Subcutaneous abdominal adipose tissue (tissue), 5 donors: ENCODE data around the gene NOL3.

ENCODE experiments used
- H3K27ac ChIP-seq: one replicate; pipeline ENCODE4 v1.7.0; 2013; ENCODE audit warnings: low read depth, mild to moderate bottlenecking, inconsistent platforms, low read length, moderate library complexity
- H3K27me3 ChIP-seq, 5 donors: one replicate each; pipeline ENCODE4 v1.7.0; 2013; ENCODE audit warnings: low read length in 5 of 5, inconsistent platforms in 1 of 5; ENCODE audit not compliant: control insufficient read depth in 5 of 5, insufficient read depth in 4 of 5
- H3K36me3 ChIP-seq, 5 donors: one replicate each; pipeline ENCODE4 v1.7.0; 2013; ENCODE audit warnings: low read length in 5 of 5; ENCODE audit not compliant: control insufficient read depth in 5 of 5, insufficient read depth in 5 of 5
- H3K4me1 ChIP-seq, 5 donors: one replicate each; pipeline ENCODE4 v1.7.0; 2013; ENCODE audit warnings: low read length in 5 of 5, mild to moderate bottlenecking in 3 of 5, moderate library complexity in 1 of 5; ENCODE audit not compliant: control insufficient read depth in 5 of 5, insufficient read depth in 5 of 5
- H3K4me3 ChIP-seq, 5 donors: one replicate each; pipeline ENCODE4 v1.7.0; 2013; ENCODE audit warnings: low read length in 5 of 5, low read depth in 1 of 5
- H3K9ac ChIP-seq, 5 donors: one replicate each; pipeline ENCODE4 v1.7.0; 2013; ENCODE audit warnings: low read length in 5 of 5, mild to moderate bottlenecking in 4 of 5, moderate library complexity in 3 of 5
- H3K9me3 ChIP-seq, 5 donors: one replicate each; pipeline ENCODE4 v1.7.0; 2013; ENCODE audit warnings: low read length in 5 of 5; ENCODE audit not compliant: control insufficient read depth in 5 of 5
- donor health status: healthy.
- donor health status: healthy.
- donor health status: healthy.
- donor health status: healthy.
- donor health status: healthy.

The NOL3 gene

DNA sequence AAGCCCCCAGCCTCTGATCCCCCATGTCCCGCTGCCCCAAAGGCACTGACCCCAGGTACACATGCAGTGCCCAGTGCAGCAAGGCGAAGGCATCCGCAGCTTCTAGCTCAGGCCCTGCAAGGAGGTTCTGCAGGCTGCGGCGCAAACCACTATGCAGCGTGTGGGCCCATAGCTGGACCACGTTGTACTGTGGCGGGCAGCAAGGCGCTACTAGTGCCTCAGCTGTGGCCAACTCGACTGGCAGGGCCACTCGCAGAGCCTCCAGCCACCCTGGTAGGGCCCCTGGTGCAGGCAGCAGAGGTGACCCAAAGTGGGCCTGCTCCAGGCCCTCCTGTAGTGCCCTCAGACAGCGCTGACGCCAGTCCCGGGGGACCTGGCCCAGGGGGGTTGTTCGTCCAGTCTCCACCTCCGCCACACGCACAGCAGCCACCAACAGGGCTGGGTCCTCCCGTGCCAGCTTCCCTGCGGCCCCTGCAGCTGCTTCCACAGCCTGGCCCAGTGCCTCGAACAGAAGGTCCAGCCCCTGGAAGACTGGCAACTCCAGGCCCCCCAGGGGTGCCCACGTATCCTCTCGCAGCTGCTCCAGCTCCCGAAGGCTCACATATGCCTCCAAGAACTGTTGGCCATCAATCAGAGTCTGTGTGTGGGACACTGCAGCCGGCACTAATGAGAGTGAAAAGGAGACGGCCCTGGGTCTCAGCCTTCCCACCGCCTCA lies 17.0 kb downstream of the NOL3 start:
- no peak overlapping the region for H3K4me3 ChIP-seq
- H3K4me1 ChIP-seq: peaks cover 5 to 55% (median 33%) of the 10 kb centered on the region in 5 donors
- no peaks in the 10 kb centered on the region for H3K27me3 ChIP-seq
- H3K9ac ChIP-seq: no peak overlapping the region
- H3K9me3 ChIP-seq: no peaks in the 10 kb centered on the region
- peaks cover 0 to 3% (median 0%) of the 10 kb centered on the region in 5 donors for H3K36me3 ChIP-seq
- H3K27ac ChIP-seq: no peak overlapping the region

DNA sequence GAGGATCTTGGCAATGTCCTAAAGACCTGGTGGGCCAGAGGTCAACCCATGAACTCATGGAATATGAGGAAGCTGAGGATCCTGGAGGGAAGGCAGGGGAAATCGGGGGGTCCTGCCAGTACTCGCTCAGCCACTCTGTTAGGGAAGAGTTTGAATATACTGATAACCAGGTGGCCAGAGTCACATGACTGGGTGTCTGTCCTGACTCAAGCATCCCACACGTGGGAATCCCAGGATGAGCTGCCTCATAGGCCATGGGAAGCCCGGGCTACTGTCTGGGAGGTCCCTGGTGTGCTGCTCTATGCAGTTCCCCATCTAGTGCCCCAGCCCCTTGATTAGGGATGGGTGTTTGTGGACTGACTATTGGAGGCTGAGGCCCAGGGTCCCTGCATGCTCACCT lies 18.0 kb downstream of the NOL3 start:
- peaks cover 13 to 60% (median 37%) of the 10 kb centered on the region in 5 donors for H3K4me1 ChIP-seq
- H3K27me3 ChIP-seq: no peaks in the 10 kb centered on the region
- H3K9me3 ChIP-seq: no peaks in the 10 kb centered on the region

DNA sequence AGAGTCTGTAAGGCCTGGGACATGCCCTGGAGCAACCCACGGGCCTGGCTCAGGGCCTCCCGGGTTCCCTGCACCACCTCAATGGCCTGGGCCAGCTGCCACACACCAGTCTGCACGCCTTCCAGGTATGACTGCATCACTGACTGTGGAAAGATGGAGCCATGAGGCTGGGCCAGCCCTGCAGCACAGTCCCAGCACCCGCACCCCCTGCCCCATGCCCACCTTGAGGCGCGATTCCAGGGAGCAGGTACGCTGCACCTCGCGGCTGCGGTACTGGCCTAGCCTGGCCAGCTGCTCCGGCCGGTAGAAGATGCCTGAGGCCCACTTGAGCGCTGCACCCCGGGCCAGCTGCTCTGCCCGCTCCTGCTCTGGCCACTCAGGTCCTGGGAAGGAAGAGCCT lies 18.5 kb downstream of the NOL3 start:
- H3K4me3 ChIP-seq: no peak overlapping the region
- H3K9me3 ChIP-seq: no peaks in the 10 kb centered on the region
- H3K27ac ChIP-seq: no peak overlapping the region
- no peaks in the 10 kb centered on the region for H3K27me3 ChIP-seq
- H3K9ac ChIP-seq: no peak overlapping the region
- peaks cover 0 to 7% (median 4%) of the 10 kb centered on the region in 5 donors for H3K36me3 ChIP-seq
- peaks cover 15 to 63% (median 41%) of the 10 kb centered on the region in 5 donors for H3K4me1 ChIP-seq

More for the DNA sequence above, 18.0 kb downstream of the NOL3 start:
- no peak overlapping the region for H3K27ac ChIP-seq
- no peak overlapping the region for H3K4me3 ChIP-seq
- H3K36me3 ChIP-seq: peaks cover 0 to 3% (median 0%) of the 10 kb centered on the region in 5 donors
- no peak overlapping the region for H3K9ac ChIP-seq

DNA sequence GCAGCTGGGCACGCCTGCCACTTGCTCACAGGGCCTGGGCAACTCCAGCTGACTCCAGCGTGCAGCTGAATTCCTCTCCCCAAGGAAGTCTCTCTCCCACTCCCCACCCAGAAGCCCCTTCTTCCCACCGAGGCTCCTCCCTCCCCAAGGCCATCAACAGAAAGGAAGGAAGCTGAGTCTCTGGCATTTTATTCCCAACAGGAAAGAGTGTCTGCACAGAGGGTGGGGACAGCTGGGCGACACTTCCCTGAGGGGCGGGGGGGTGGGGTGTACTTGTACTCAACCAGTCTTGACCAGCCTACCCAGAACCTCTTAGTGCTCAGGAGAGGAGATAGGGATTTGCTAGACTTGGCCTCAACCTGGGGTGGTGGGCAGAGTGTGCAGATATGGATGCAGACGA lies 19.7 kb downstream of the NOL3 start, which contains the start of gene EXOC3L1:
TSS of gene EXOC3L1 (minus strand) at position 96 of the 400 bp plus-strand sequence. CDS start 460 bp downstream, outside the sequence.
- Histone ChIP-seq H3K4me3 (peak within 1 kb of the TSS in 4 of 5 donors; percentile 32 to 56 (median 42)), H3K27ac (no peak within 1 kb of the TSS), H3K27me3 (no peaks in the 10 kb centered on the region), H3K4me1 (peaks cover 18 to 60% (median 34%) of the 10 kb centered on the region in 5 donors), H3K9me3 (no peaks in the 10 kb centered on the region), H3K9ac (peak within 1 kb of the TSS in 1 of 5 donors; percentile 33), H3K36me3 (peaks cover 0 to 20% (median 16%) of the 10 kb centered on the region in 5 donors)

DNA sequence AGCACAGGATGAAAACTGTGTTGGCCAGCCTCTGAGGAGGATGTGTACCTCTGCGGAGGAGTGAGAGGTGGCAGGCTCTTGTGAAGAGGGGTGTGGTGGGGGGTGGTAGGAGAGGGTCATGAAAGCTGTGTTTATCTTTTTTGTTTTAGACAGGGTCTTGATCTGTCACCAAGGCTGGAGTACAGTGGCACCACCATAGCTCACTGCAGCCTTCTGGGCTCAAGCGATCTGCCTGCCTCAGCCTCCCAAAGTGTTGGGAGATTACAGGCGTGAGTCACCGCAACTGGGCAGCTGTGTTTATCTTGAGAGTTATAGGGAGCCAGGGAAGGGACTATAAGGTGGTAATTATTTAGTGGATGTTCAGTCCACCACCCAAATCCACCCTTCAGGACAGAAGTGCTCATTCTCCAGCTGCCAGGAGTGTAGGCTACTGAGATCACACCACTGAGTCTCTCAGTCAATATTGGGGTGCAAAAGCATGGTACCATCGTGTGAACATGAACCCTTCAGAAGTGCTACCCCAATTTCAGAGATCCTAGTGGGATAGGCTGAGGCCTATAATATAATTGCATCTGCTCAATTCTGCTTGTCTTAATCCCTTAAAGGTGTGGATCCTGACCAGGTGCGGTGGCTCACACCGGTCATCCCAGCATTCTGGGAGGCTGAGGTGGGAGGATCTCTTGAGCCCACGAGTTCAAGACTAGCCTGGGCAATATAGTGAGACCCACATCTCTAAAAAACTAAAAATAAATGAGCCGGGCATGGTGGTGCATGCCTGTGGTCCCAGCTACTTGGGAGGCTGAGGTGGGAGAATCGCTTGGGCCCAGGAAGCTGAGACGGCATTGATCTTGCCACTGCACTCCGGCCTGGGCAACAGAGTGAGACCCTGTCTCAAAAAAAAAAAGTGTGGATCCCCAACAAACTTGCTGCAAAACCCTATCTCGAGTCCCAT lies 20.4 kb downstream of the NOL3 start:
- H3K9ac ChIP-seq: no peak overlapping the region
- H3K4me1 ChIP-seq: peaks cover 18 to 53% (median 27%) of the 10 kb centered on the region in 5 donors

DNA sequence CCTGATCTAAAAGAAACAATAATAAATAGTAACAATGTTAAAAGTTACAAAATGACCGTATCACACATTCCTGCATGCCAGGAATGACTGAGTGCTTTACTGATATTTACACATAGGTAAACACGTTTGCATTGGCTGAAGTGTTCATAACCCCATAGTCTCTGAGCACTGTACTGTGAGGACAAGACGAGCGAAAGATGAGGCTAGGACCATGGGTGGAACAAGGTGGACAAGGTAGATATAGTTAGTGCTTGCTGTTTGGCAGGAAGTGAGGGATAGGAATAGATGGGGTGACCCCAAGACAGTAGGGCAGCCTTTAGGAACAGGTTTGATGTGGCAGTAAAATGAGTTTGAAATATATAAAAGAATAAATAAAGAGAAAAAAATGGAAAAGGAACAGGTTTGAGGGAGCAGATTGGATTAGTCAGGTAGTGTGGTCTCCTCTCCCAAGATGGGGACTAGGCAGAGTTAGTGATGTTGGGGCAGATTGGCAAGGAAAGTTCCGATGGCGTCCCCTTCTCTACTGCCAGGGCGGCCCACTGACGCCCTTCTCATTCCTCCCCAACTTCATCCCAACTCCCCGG lies 21.2 kb downstream of the NOL3 start:
- no peak overlapping the region for H3K9ac ChIP-seq
- no peaks in the 10 kb centered on the region for H3K27me3 ChIP-seq
- H3K9me3 ChIP-seq: no peaks in the 10 kb centered on the region
- peaks cover 18 to 50% (median 26%) of the 10 kb centered on the region in 5 donors for H3K4me1 ChIP-seq
- H3K27ac ChIP-seq: no peak overlapping the region
- peaks cover 0 to 34% (median 29%) of the 10 kb centered on the region in 5 donors for H3K36me3 ChIP-seq
- peak overlapping the region in 4 of 5 donors; percentile 53 to 98 (median 84) for H3K4me3 ChIP-seq

More for the DNA sequence above, 20.4 kb downstream of the NOL3 start:
- H3K27ac ChIP-seq: no peak overlapping the region
- H3K36me3 ChIP-seq: peaks cover 0 to 26% (median 23%) of the 10 kb centered on the region in 5 donors
- H3K4me3 ChIP-seq: peak overlapping the region in 4 of 5 donors; percentile 32 to 56 (median 42)
- H3K27me3 ChIP-seq: no peaks in the 10 kb centered on the region
- H3K9me3 ChIP-seq: no peaks in the 10 kb centered on the region

DNA sequence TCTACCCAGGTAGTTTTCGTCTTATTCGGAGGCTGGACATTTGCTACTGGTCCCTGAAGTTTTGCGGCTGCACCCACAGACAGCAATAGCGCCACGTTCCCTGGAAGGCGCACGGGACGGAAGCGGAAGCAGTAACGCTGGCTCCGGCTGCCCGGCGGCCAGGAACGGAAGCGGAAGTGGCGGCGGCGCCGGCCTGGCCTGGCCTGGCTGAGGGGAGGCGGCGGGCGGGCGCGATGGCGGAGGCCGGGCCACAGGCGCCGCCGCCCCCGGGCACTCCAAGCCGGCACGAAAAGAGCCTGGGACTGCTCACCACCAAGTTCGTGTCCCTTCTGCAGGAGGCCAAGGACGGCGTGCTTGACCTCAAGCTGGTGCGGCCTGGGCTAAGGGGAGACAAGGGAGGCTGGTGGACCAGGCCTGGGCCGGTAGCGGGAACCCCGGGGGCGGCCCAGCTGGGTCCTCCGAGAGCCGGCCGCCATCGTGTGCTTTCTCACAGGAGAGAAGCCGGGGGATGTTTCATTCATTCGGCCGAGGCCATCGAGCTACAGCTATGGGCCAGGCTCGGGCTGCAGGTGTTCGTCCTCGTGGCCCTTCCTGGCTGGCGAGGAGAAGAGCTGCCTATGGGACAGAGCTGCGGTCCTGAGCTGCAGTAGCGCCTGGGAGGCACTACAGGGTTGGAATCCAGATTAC lies 21.8 kb downstream of the NOL3 start, which contains the start of gene E2F4:
TSS of gene E2F4 (plus strand) at position 161 of the 687 bp plus-strand sequence. CDS start at position 234, 73 bp downstream.
- H3K9me3 ChIP-seq: no peaks in the 10 kb centered on the region
- H3K9ac ChIP-seq: peak within 1 kb of the TSS; percentile 84 to 100 (median 96)
- peaks cover 18 to 52% (median 27%) of the 10 kb centered on the region in 5 donors for H3K4me1 ChIP-seq
- peaks cover 0 to 40% (median 34%) of the 10 kb centered on the region in 5 donors for H3K36me3 ChIP-seq
- H3K27ac ChIP-seq: peak within 1 kb of the TSS; percentile 79
- H3K27me3 ChIP-seq: no peaks in the 10 kb centered on the region
- peak within 1 kb of the TSS; percentile 75 to 98 (median 95) for H3K4me3 ChIP-seq

DNA sequence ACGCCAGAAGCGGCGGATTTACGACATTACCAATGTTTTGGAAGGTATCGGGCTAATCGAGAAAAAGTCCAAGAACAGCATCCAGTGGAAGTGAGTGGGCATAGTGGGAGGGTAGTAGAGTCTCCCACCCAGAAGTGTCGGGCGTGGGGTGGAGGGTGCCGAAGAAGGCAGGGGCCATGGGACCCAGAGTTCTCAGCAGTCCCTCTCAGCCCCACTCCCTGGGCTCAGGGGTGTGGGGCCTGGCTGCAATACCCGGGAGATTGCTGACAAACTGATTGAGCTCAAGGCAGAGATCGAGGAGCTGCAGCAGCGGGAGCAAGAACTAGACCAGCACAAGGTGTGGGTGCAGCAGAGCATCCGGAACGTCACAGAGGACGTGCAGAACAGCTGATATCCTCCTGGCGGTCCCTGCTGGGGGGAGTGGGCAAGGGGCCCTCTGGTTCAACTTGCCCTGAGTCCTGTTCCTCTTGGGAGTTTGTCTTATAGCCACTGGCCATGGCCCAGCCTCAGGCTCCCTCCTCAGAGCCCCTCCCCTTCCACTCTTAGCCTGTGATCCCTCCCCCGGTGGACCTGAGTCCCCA lies 22.5 kb downstream of the NOL3 start:
- Histone ChIP-seq H3K4me1 (peaks cover 18 to 59% (median 34%) of the 10 kb centered on the region in 5 donors), H3K9ac (peak overlapping the region; percentile 84 to 100 (median 96)), H3K36me3 (peaks cover 0 to 45% (median 41%) of the 10 kb centered on the region in 5 donors), H3K27me3 (no peaks in the 10 kb centered on the region), H3K9me3 (no peaks in the 10 kb centered on the region), H3K4me3 (peak overlapping the region; percentile 75 to 98 (median 95)), H3K27ac (peak overlapping the region; percentile 79)

DNA sequence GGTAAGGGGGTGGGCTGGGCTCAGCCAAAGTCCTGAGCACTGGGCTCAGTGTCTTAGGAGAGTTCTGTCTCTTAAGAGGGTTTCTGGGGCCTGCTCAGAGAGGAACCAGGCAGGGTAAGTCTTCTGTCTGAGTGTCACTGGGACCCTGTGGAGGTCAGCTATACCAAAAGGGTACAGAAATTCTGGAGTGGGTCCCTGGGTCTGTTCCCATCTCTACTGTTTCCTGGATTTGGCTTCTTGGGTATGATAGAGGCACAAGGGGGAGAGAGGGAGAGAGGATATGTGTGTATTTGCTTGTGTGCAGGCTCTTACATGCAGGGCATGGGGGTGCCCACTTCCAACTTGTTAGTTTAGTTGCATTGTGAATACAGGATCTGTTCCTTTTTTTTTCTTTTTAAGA lies 23.2 kb downstream of the NOL3 start:
- peaks cover 0 to 51% (median 47%) of the 10 kb centered on the region in 5 donors for H3K36me3 ChIP-seq
- peaks cover 19 to 64% (median 41%) of the 10 kb centered on the region in 5 donors for H3K4me1 ChIP-seq
- H3K9me3 ChIP-seq: no peaks in the 10 kb centered on the region
- no peak overlapping the region for H3K27ac ChIP-seq
- peak overlapping the region in 3 of 5 donors; percentile 75 to 98 (median 94) for H3K4me3 ChIP-seq
- peak overlapping the region; percentile 29 to 100 (median 92) for H3K9ac ChIP-seq
- H3K27me3 ChIP-seq: no peaks in the 10 kb centered on the region
